ENCODE measurements around the gene DENND5A. TPM values are rescaled to one million over a fixed set of nuclear protein-coding genes. Genes with fewer than 3 reads are reported as not detected.

Gene DENND5A
- polyA plus RNA-seq, 1 experiment: 145 TPM

GRCh38 chr11:9155930-9156329, 109.2 kb downstream of the DENND5A start:
- CTCF ChIA-PET: no interaction called here
- no peaks in the 10 kb centered on the region for H3K27me3 ChIP-seq (ENCODE audit: control insufficient read depth, insufficient read depth, low read length)
- H3K9me3 ChIP-seq (ENCODE audit: control insufficient read depth, insufficient read depth, low read length): no peaks in the 10 kb centered on the region
- no peak for TF ChIP-seq CTCF (IDR thresholded peaks at IDR 0.05; ENCODE audit: low read depth, low read length)
- H3K4me3 ChIP-seq (ENCODE audit: low read depth, low read length): no peak overlapping the region
- H3K27ac ChIP-seq (ENCODE audit: low read depth, low read length): no peak overlapping the region
- POLR2A ChIA-PET: interaction anchor here (0.7 kb wide), 1 partner anchor 305 kb away, joined by 5 read pairs; the partner anchor contains the start of gene ZNF143
- no peak for DNase-seq (ENCODE audit: low read depth, low spot score)

- ChIA-PET CTCF (no interaction called here), POLR2A (no interaction called here)
- no peak for TF ChIP-seq CTCF (IDR thresholded peaks at IDR 0.05; ENCODE audit: low read depth, low read length)
- Histone ChIP-seq H3K4me3 (ENCODE audit: low read depth, low read length) (no peak overlapping the region), H3K27me3 (ENCODE audit: control insufficient read depth, insufficient read depth, low read length) (no peaks in the 10 kb centered on the region), H3K27ac (ENCODE audit: low read depth, low read length) (no peak overlapping the region), H3K9me3 (ENCODE audit: control insufficient read depth, insufficient read depth, low read length) (no peaks in the 10 kb centered on the region)
- no peak for DNase-seq (ENCODE audit: low read depth, low spot score)
Measured at GRCh38 chr11:9153651-9154050, 111.5 kb downstream of the DENND5A start.

- ChIA-PET CTCF (interaction anchor here (1.3 to 4.1 kb wide), 3 partner anchors 13 to 355 kb away, joined by 3 to 22 read pairs (median 7); no protein-coding TSS in a partner anchor), POLR2A (no interaction called here)
- no peak for DNase-seq (ENCODE audit: low read depth, low spot score)
- H3K27ac ChIP-seq (ENCODE audit: low read depth, low read length): no peak overlapping the region
- no peak for TF ChIP-seq CTCF (IDR thresholded peaks at IDR 0.05; ENCODE audit: low read depth, low read length)
- H3K27me3 ChIP-seq (ENCODE audit: control insufficient read depth, insufficient read depth, low read length): no peaks in the 10 kb centered on the region
- no peaks in the 10 kb centered on the region for H3K9me3 ChIP-seq (ENCODE audit: control insufficient read depth, insufficient read depth, low read length)
- H3K4me3 ChIP-seq (ENCODE audit: low read depth, low read length): no peak overlapping the region
Measured at GRCh38 chr11:9151631-9152030, 113.5 kb downstream of the DENND5A start.

GRCh38 chr11:9150926-9151325, 114.2 kb downstream of the DENND5A start:
- DNase-seq (ENCODE audit: low read depth, low spot score): no peak
- ChIA-PET POLR2A (interaction anchor here (1.0 kb wide), 1 partner anchor 309 kb away, joined by 6 read pairs; no protein-coding TSS in a partner anchor), CTCF (interaction anchor here (2.1 to 4.1 kb wide), 2 partner anchors 13 to 356 kb away, joined by 7 to 22 read pairs; no protein-coding TSS in a partner anchor)
- no peak for TF ChIP-seq CTCF (IDR thresholded peaks at IDR 0.05; ENCODE audit: low read depth, low read length)
- Histone ChIP-seq H3K9me3 (ENCODE audit: control insufficient read depth, insufficient read depth, low read length) (no peaks in the 10 kb centered on the region), H3K4me3 (ENCODE audit: low read depth, low read length) (no peak overlapping the region), H3K27ac (ENCODE audit: low read depth, low read length) (no peak overlapping the region), H3K27me3 (ENCODE audit: control insufficient read depth, insufficient read depth, low read length) (no peaks in the 10 kb centered on the region)

GRCh38 chr11:9150501-9150900, 114.6 kb downstream of the DENND5A start:
- CTCF ChIA-PET: interaction anchor here (2.1 to 4.1 kb wide), 2 partner anchors 12 to 356 kb away, joined by 7 to 22 read pairs; no protein-coding TSS in a partner anchor

More at GRCh38 chr11:9150501-9150900, 114.6 kb downstream of the DENND5A start:
- POLR2A ChIA-PET: interaction anchor here (1.0 kb wide), 1 partner anchor 309 kb away, joined by 6 read pairs; no protein-coding TSS in a partner anchor
- H3K9me3 ChIP-seq (ENCODE audit: control insufficient read depth, insufficient read depth, low read length): no peaks in the 10 kb centered on the region
- peak overlapping the region; percentile 58 for H3K27ac ChIP-seq (ENCODE audit: low read depth, low read length)
- TF ChIP-seq CTCF (IDR thresholded peaks at IDR 0.05; ENCODE audit: low read depth, low read length): no peak
- no peak overlapping the region for H3K4me3 ChIP-seq (ENCODE audit: low read depth, low read length)
- peak; percentile 53 for DNase-seq (ENCODE audit: low read depth, low spot score)
- H3K27me3 ChIP-seq (ENCODE audit: control insufficient read depth, insufficient read depth, low read length): no peaks in the 10 kb centered on the region

Data from AG04450 (cell line).